ENCODE data around the gene RNU2-1. TPM values are rescaled to one million over a fixed set of nuclear protein-coding genes. Genes with fewer than 3 reads are reported as not detected.
"Not testable (repeated sequence)": the region's sequence is repeated elsewhere in the genome, so short reads cannot be mapped to it uniquely, and the experiment has no call there.

Gene RNU2-1
- total RNA-seq = 6,904 and 8,313 TPM in 2 replicates
- long read RNA-seq = 0 reads

GRCh38 chr17:43233877-43234276 is at the start of gene RNU2-1:
RNU2-1 (minus strand) TSS chr17:43233977.
- H3K4me3 Mint-ChIP-seq; H3K27me3 Mint-ChIP-seq (ENCODE audit: low read depth); H3K9me3 Mint-ChIP-seq; H3K4me1 Mint-ChIP-seq; H3K27ac Mint-ChIP-seq (ENCODE audit: unreplicated experiment); DNase-seq (ENCODE audit: low read depth, low spot score); H3K36me3 Mint-ChIP-seq (ENCODE audit: low read depth): not testable (repeated sequence)

DNA sequence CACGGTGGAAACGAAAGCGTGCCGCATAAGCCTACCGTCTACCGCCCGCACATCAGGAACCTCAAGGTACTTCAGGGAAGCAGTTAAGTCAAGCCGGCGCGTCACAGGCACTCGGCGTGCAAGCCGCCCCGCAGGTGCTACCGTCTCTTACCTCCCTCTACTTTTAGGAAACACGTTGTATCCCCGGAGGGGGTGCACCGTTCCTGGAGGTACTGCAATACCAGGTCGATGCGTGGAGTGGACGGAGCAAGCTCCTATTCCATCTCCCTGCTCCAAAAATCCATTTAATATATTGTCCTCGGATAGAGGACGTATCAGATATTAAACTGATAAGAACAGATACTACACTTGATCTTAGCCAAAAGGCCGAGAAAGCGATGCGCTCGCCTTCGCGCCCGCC is 39.1 kb upstream of the RNU2-1 start:
- H3K36me3 Mint-ChIP-seq (ENCODE audit: low read depth); DNase-seq (ENCODE audit: low read depth, low spot score); H3K27me3 Mint-ChIP-seq (ENCODE audit: low read depth); H3K27ac Mint-ChIP-seq (ENCODE audit: unreplicated experiment); H3K9me3 Mint-ChIP-seq; H3K4me3 Mint-ChIP-seq; H3K4me1 Mint-ChIP-seq: not testable (repeated sequence)

DNA sequence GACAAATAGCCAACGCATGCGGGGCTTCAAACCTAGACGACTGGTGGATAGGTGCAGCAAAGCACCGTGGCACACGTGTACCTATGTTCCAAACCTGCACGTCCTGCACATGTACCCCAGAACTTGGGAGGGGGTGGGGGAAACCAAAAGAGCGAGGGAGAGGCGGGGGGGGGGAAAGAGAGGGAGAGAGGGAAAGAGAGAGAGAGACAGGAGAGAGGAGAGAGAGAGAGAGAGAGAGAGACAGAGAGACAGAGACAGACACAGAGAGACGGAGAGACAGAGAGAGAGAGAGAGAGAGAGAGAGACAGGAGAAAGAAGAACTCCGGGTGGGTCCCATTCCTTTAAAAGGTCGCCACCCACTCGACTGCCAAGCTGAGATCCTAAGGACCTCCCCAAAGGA is 38.7 kb upstream of the RNU2-1 start:
- not testable (repeated sequence) for H3K36me3 Mint-ChIP-seq (ENCODE audit: low read depth); H3K27ac Mint-ChIP-seq (ENCODE audit: unreplicated experiment); H3K9me3 Mint-ChIP-seq; H3K4me1 Mint-ChIP-seq; H3K27me3 Mint-ChIP-seq (ENCODE audit: low read depth)
- peak overlapping the region; percentile 41 for H3K4me3 Mint-ChIP-seq
- DNase-seq (ENCODE audit: low read depth, low spot score) = peak; percentile 3

GRCh38 chr17:43270552-43271504 is 37.1 kb upstream of the RNU2-1 start:
- DNase-seq (ENCODE audit: low read depth, low spot score); H3K27ac Mint-ChIP-seq (ENCODE audit: unreplicated experiment); H3K4me1 Mint-ChIP-seq; H3K27me3 Mint-ChIP-seq (ENCODE audit: low read depth); H3K4me3 Mint-ChIP-seq; H3K36me3 Mint-ChIP-seq (ENCODE audit: low read depth); H3K9me3 Mint-ChIP-seq: not testable (repeated sequence)

- H3K27me3 Mint-ChIP-seq (ENCODE audit: low read depth); H3K36me3 Mint-ChIP-seq (ENCODE audit: low read depth); H3K4me3 Mint-ChIP-seq; H3K27ac Mint-ChIP-seq (ENCODE audit: unreplicated experiment); H3K9me3 Mint-ChIP-seq; H3K4me1 Mint-ChIP-seq; DNase-seq (ENCODE audit: low read depth, low spot score): not testable (repeated sequence)
Observed at GRCh38 chr17:43246456-43246855, 12.7 kb upstream of the RNU2-1 start.

DNA sequence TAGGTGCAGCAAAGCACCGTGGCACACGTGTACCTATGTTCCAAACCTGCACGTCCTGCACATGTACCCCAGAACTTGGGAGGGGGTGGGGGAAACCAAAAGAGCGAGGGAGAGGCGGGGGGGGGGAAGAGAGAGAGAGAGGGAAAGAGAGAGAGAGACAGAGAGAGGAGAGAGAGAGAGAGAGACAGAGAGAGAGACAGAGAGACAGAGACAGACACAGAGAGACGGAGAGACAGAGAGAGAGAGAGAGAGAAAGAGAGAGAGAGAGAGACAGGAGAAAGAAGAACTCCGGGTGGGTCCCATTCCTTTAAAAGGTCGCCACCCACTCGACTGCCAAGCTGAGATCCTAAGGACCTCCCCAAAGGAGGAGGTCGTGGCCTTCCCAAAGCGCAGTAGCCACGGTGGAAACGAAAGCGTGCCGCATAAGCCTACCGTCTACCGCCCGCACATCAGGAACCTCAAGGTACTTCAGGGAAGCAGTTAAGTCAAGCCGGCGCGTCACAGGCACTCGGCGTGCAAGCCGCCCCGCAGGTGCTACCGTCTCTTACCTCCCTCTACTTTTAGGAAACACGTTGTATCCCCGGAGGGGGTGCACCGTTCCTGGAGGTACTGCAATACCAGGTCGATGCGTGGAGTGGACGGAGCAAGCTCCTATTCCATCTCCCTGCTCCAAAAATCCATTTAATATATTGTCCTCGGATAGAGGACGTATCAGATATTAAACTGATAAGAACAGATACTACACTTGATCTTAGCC is 7.0 kb upstream of the RNU2-1 start:
- not testable (repeated sequence) for H3K27me3 Mint-ChIP-seq (ENCODE audit: low read depth); H3K4me3 Mint-ChIP-seq; H3K4me1 Mint-ChIP-seq; H3K36me3 Mint-ChIP-seq (ENCODE audit: low read depth); H3K9me3 Mint-ChIP-seq; DNase-seq (ENCODE audit: low read depth, low spot score); H3K27ac Mint-ChIP-seq (ENCODE audit: unreplicated experiment)

DNA sequence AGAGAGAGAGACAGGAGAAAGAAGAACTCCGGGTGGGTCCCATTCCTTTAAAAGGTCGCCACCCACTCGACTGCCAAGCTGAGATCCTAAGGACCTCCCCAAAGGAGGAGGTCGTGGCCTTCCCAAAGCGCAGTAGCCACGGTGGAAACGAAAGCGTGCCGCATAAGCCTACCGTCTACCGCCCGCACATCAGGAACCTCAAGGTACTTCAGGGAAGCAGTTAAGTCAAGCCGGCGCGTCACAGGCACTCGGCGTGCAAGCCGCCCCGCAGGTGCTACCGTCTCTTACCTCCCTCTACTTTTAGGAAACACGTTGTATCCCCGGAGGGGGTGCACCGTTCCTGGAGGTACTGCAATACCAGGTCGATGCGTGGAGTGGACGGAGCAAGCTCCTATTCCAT is 5.8 kb upstream of the RNU2-1 start:
- H3K4me3 Mint-ChIP-seq; H3K9me3 Mint-ChIP-seq; H3K4me1 Mint-ChIP-seq; H3K27ac Mint-ChIP-seq (ENCODE audit: unreplicated experiment); H3K36me3 Mint-ChIP-seq (ENCODE audit: low read depth); DNase-seq (ENCODE audit: low read depth, low spot score); H3K27me3 Mint-ChIP-seq (ENCODE audit: low read depth): not testable (repeated sequence)

GRCh38 chr17:43233263-43233662 is 514 bp downstream of the RNU2-1 start:
- not testable (repeated sequence) for H3K4me3 Mint-ChIP-seq; H3K36me3 Mint-ChIP-seq (ENCODE audit: low read depth); H3K27ac Mint-ChIP-seq (ENCODE audit: unreplicated experiment); H3K9me3 Mint-ChIP-seq; H3K4me1 Mint-ChIP-seq; DNase-seq (ENCODE audit: low read depth, low spot score); H3K27me3 Mint-ChIP-seq (ENCODE audit: low read depth)

DNA sequence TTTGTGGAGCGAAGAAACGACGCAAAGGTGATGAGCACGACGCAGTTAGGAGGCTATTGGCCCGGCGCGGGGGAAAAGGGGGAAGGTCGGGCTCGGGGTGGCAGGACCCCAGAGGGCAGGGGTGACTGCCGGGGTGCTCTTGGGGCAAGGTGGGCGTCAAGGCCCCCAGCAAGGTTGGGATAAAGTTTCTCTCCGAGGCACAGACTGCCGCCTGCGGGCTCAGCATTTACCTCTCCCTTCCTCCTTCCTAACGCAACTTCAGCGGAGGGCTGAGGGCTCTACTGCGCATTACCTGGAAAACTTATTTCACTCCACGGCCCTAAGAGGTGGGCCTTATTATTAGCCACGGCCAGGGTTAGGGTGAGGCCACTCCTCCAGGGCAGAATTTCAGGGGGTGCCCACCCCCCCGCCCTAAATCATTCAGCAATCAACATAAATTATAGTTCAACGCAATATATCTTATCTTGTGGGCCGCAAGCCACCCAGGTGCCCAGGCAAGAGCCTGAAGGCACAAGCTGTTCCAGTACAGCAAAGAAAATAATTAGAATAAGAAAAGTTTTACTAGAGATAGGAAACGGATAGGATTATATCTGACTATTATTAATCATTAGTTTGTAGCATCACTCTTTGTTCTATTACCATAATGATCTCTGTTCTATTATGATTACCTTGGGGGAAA is 1.6 kb downstream of the RNU2-1 start:
- H3K27me3 Mint-ChIP-seq (ENCODE audit: low read depth); H3K9me3 Mint-ChIP-seq; H3K36me3 Mint-ChIP-seq (ENCODE audit: low read depth); H3K4me1 Mint-ChIP-seq; H3K27ac Mint-ChIP-seq (ENCODE audit: unreplicated experiment): not testable (repeated sequence)
- peak; percentile 58 for DNase-seq (ENCODE audit: low read depth, low spot score)
- peak overlapping the region; percentile 68 for H3K4me3 Mint-ChIP-seq

- H3K4me1 Mint-ChIP-seq; H3K27ac Mint-ChIP-seq (ENCODE audit: unreplicated experiment); DNase-seq (ENCODE audit: low read depth, low spot score); H3K27me3 Mint-ChIP-seq (ENCODE audit: low read depth); H3K36me3 Mint-ChIP-seq (ENCODE audit: low read depth); H3K4me3 Mint-ChIP-seq; H3K9me3 Mint-ChIP-seq: not testable (repeated sequence)
Observed at GRCh38 chr17:43231205-43232020, 2.4 kb downstream of the RNU2-1 start.

GRCh38 chr17:43228020-43228782 is 5.6 kb downstream of the RNU2-1 start, which contains the start of gene CCDC200:
CCDC200 (minus strand) TSS chr17:43228623; CDS start chr17:43228554, 69 bp downstream.
- H3K27me3 Mint-ChIP-seq (ENCODE audit: low read depth); H3K4me3 Mint-ChIP-seq; H3K9me3 Mint-ChIP-seq; H3K4me1 Mint-ChIP-seq; DNase-seq (ENCODE audit: low read depth, low spot score); H3K36me3 Mint-ChIP-seq (ENCODE audit: low read depth); H3K27ac Mint-ChIP-seq (ENCODE audit: unreplicated experiment): not testable (repeated sequence)

Measured in neural crest cell (in vitro differentiated cells).